ENCODE data around the gene RNF149. TPM values are rescaled to one million over a fixed set of nuclear protein-coding genes. Genes with fewer than 3 reads are reported as not detected.

RNF149 gene
- total RNA-seq, 6 experiments from 2014 or later, result 20.3 to 45.4 (median 32.2) TPM

DNA sequence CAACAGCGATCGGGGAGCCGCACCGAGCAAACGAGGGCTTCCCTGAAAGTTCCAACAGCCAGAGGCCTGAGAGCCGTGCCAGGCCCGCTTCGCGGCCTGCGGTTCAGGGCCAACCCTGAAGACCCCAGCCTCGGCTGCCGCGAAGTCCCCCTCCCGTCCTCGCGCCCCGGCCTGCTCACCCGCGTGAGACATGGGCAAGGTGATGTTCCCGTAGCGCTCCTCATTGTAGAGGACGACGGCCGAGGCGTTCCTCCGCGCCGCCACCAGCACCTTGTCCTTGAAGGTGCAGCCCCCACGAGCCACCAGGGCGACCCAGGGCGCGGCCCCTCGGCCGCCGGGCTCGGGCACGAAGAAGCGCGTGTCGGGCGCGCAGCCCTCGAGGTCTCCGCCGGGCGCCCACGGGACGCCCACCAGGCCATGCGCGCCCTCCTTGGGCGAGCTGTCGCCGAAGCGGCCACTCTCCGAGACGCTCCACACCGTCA is 510 bp downstream of the RNF149 start:
- no CpG with 5 or more reads among the region's 57 CpGs for WGBS (ENCODE audit: insufficient coverage, low coverage, low lambda C conversion rate, missing lambda C conversion rate)
- TF ChIP-seq, protein P1, sequence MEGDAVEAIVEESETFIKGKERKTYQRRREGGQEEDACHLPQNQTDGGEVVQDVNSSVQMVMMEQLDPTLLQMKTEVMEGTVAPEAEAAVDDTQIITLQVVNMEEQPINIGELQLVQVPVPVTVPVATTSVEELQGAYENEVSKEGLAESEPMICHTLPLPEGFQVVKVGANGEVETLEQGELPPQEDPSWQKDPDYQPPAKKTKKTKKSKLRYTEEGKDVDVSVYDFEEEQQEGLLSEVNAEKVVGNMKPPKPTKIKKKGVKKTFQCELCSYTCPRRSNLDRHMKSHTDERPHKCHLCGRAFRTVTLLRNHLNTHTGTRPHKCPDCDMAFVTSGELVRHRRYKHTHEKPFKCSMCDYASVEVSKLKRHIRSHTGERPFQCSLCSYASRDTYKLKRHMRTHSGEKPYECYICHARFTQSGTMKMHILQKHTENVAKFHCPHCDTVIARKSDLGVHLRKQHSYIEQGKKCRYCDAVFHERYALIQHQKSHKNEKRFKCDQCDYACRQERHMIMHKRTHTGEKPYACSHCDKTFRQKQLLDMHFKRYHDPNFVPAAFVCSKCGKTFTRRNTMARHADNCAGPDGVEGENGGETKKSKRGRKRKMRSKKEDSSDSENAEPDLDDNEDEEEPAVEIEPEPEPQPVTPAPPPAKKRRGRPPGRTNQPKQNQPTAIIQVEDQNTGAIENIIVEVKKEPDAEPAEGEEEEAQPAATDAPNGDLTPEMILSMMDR (IDR thresholded peaks at IDR 0.05), result no peak
- no peak for TF ChIP-seq POLR2A (IDR thresholded peaks at IDR 0.05)
- intact Hi-C loops (cut with DNase I), result no loop called here
- no peaks in the 10 kb centered on the region for H3K36me3 ChIP-seq
- peak overlapping the region; percentile 93 to 99 (median 94) for H3K27ac ChIP-seq
- H3K4me3 ChIP-seq, result peak overlapping the region; percentile 85 to 97 (median 94)
- H3K4me1 ChIP-seq, result peaks cover 0 to 42% (median 0%) of the 10 kb centered on the region in 4 donors
- ATAC-seq, result peak in 3 of 4 donors; percentile 1 to 9 (median 5)
- H3K27me3 ChIP-seq, result no peaks in the 10 kb centered on the region
- H3K9me3 ChIP-seq, result no peaks in the 10 kb centered on the region
- DNase-seq, result peak; percentile 57 to 69 (median 61)

DNA sequence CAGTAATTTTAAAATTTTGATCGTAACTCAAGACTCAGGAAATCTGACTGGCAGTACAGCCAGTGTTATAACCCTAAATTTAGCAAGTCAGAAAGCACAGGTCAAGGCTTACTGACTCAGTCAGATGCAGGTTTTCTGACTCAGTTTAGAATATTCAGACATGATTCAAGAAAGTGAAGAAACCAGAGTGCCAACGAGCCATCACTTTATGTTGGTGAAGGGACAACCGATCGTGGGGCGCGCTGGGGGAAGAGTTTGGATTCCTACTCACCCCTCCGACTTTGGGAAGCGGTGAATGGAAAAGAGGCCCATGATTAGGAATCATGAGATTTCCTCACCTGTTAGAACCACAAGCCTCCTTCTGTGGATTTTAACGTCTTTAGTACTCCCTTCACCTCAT is 998 bp downstream of the RNF149 start:
- Histone ChIP-seq H3K4me1 (peaks cover 0 to 42% (median 0%) of the 10 kb centered on the region in 4 donors), H3K27me3 (no peaks in the 10 kb centered on the region), H3K4me3 (peak overlapping the region; percentile 85 to 97 (median 94)), H3K9me3 (no peaks in the 10 kb centered on the region), H3K36me3 (no peaks in the 10 kb centered on the region), H3K27ac (peak overlapping the region; percentile 93 to 99 (median 94))
- DNase-seq (no peak), ATAC-seq (no peak)
- intact Hi-C loops (cut with DNase I), result no loop called here
- WGBS (ENCODE audit: insufficient coverage, low coverage, low lambda C conversion rate, missing lambda C conversion rate), result 5% methylated on average over 9 of the region's 9 CpGs
- TF ChIP-seq, protein P1 (IDR thresholded peaks at IDR 0.05), result no peak
- no peak for TF ChIP-seq POLR2A (IDR thresholded peaks at IDR 0.05)

DNA sequence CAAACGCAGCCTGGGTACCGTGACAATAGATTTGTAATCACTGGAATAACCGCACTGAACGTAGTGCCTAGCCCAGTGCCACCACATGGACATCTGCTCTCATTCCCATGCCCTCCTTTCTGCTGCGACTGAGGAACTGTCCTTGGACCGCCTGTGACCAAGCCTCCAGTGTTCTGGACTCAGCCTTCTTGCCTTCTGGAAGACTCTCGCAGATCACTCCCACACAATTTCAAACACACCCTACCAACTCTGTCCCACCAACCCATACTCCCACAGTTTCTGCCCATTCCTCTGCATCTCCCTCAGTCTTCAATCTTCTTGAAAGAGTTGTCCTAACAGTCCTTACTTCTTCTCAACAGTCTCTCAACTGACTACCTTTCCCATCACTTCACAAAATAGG is 2.1 kb downstream of the RNF149 start:
- peak overlapping the region; percentile 85 to 97 (median 94) for H3K4me3 ChIP-seq
- TF ChIP-seq POLR2A (IDR thresholded peaks at IDR 0.05), result no peak
- TF ChIP-seq, protein P1 (IDR thresholded peaks at IDR 0.05), result no peak
- no peaks in the 10 kb centered on the region for H3K36me3 ChIP-seq
- DNase-seq (no peak), ATAC-seq (no peak)
- no peaks in the 10 kb centered on the region for H3K27me3 ChIP-seq
- 12% methylated on average over 7 of the region's 7 CpGs for WGBS (ENCODE audit: insufficient coverage, low coverage, low lambda C conversion rate, missing lambda C conversion rate)
- no peaks in the 10 kb centered on the region for H3K9me3 ChIP-seq
- intact Hi-C loops (cut with DNase I), result no loop called here
- peak overlapping the region; percentile 93 to 99 (median 94) for H3K27ac ChIP-seq
- H3K4me1 ChIP-seq, result peaks cover 0 to 49% (median 0%) of the 10 kb centered on the region in 4 donors

DNA sequence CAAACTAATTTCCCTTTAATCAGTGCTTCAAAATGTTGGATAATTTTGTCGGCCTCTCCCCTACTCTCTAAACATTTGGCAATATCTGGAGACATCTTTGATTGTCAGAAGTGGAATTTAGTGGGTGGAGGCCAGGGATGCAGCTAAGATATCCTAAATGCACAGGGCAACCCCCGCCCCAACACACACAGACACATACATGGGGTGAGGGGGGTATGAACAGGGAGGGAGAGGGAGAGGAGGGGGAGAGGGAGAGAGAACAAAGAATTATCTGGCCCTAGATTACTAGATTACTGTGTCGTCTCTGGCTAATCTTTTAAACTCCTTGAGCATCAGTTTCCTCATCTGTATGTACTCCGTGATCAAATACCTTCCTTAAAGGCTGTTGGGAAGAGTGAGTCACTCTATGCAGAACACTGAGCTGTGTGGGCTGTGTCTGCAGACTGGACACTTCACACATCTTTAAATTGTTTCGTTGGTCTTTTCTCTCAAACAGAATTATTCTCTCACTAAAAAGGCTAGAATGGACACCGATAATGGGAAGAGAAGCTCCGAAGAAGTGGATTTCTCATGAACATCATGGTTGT is 2.9 kb downstream of the RNF149 start:
- H3K27me3 ChIP-seq, result no peaks in the 10 kb centered on the region
- peak overlapping the region in 2 of 3 donors; percentile 93 to 94 for H3K27ac ChIP-seq
- intact Hi-C loops (cut with DNase I), result no loop called here
- H3K4me1 ChIP-seq, result peaks cover 0 to 54% (median 0%) of the 10 kb centered on the region in 4 donors
- TF ChIP-seq, protein P1 (IDR thresholded peaks at IDR 0.05), result no peak
- no peak for TF ChIP-seq POLR2A (IDR thresholded peaks at IDR 0.05)
- WGBS (ENCODE audit: insufficient coverage, low coverage, low lambda C conversion rate, missing lambda C conversion rate), result 64% methylated on average over 7 of the region's 7 CpGs
- ATAC-seq, result no peak
- no peak for DNase-seq
- H3K36me3 ChIP-seq, result no peaks in the 10 kb centered on the region
- H3K4me3 ChIP-seq, result peak overlapping the region in 2 of 3 donors; percentile 94 to 97
- no peaks in the 10 kb centered on the region for H3K9me3 ChIP-seq
